ENCODE measurements around the gene TRIM10.
"Not testable (repeated sequence)": the region's sequence is repeated elsewhere in the genome, so short reads cannot be mapped to it uniquely, and the experiment has no call there.

The TRIM10 gene

DNA sequence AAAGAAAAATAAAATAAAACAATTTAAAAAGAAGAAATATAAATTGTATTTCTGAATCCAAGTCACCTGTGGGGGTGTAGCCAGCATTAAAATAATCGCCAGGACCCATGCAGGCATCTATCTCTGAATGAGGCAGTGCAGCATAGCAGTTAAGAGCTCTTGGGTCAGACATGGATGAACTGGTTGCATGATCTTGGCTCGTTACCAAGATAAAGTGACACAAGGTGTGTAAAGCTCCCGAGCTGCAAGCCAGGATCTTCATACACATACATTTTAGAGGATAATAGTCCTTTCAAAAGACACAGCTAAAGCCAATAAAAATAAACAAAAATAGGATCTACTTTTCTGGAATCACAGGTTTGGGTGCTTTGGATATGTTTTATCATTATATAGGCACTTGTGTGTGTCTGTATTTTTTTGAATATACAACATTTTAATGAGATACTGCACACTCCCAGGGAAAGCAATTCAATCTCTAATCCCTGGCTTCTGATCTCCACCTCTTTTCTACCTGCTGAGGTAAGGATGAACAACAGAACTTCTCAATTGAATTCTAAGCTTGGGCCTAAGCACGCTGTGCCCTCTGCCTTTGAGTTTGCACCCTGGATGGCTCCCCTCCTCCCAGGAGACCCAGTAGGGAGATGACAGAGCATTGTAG, 8.9 kb downstream of the TRIM10 start:
- Histone ChIP-seq H3K4me3 (ENCODE audit: extremely low read depth, insufficient read depth, low read length, poor library complexity, severe bottlenecking) (no peak overlapping the region), H3K9me3 (ENCODE audit: control insufficient read depth, low read length) (no peaks in the 10 kb centered on the region), H3K4me1 (ENCODE audit: control insufficient read depth, insufficient read depth, low read length, poor library complexity, severe bottlenecking) (peaks cover 6% of the 10 kb centered on the region), H3K27ac (ENCODE audit: low read depth, low read length, severe bottlenecking) (no peak overlapping the region), H3K36me3 (ENCODE audit: control insufficient read depth, insufficient read depth, low read length) (no peaks in the 10 kb centered on the region)
- WGBS, 2 experiments (ENCODE audit: insufficient coverage in 2 of 2): 86 to 100% methylated on average over 1 to 2 of the region's 4 CpGs

GRCh38 chr6:30151580-30151979, 9.4 kb downstream of the TRIM10 start:
- Histone ChIP-seq H3K4me3 (ENCODE audit: extremely low read depth, insufficient read depth, low read length, poor library complexity, severe bottlenecking) (no peak overlapping the region), H3K36me3 (ENCODE audit: control insufficient read depth, insufficient read depth, low read length) (no peaks in the 10 kb centered on the region), H3K4me1 (ENCODE audit: control insufficient read depth, insufficient read depth, low read length, poor library complexity, severe bottlenecking) (peaks cover 6% of the 10 kb centered on the region), H3K9me3 (ENCODE audit: control insufficient read depth, low read length) (no peaks in the 10 kb centered on the region), H3K27ac (ENCODE audit: low read depth, low read length, severe bottlenecking) (no peak overlapping the region)
- WGBS, 2 experiments (ENCODE audit: insufficient coverage in 2 of 2): 81 to 84% methylated on average over 2 of the region's 3 CpGs

- peaks cover 6% of the 10 kb centered on the region for H3K4me1 ChIP-seq (ENCODE audit: control insufficient read depth, insufficient read depth, low read length, poor library complexity, severe bottlenecking)
- no peaks in the 10 kb centered on the region for H3K36me3 ChIP-seq (ENCODE audit: control insufficient read depth, insufficient read depth, low read length)
- no peaks in the 10 kb centered on the region for H3K9me3 ChIP-seq (ENCODE audit: control insufficient read depth, low read length)
- WGBS, 2 experiments (ENCODE audit: insufficient coverage in 2 of 2): 86 to 91% methylated on average over 9 to 10 of the region's 10 CpGs
- H3K27ac ChIP-seq (ENCODE audit: low read depth, low read length, severe bottlenecking): no peak overlapping the region
- H3K4me3 ChIP-seq (ENCODE audit: extremely low read depth, insufficient read depth, low read length, poor library complexity, severe bottlenecking): no peak overlapping the region
Observed at GRCh38 chr6:30150671-30151395, 10.2 kb downstream of the TRIM10 start.

DNA sequence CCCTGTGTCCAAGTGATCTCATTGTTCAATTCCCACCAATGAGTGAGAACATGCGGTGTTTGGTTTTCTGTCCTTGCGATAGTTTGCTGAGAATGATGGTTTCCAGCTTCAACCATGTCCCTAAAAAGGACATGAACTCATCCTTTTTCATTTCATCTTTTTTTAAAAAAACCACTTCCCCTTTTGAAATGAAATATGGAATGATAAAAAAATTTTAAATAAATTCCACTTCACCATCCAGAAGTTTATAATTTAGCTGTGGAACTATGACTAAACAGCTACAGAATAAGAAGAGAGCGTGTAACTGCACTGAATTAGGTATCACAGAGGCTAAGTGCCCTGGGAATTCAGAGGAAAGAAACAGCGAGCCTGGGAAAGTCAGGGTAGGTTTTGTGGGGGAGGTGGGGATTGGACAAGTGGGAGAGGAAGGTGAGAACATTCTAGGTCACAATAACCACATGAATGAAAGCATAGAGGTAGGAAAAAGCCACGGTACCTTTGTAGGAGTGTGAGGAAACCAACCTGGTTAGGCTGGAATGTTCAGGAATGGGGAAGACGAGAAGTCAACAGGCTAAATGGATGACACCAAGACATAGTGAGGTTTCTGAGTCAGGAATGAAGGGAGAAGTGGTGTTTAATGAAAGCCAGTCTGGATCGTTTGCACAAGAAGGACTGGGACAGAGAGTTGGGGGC, 11.0 kb downstream of the TRIM10 start:
- WGBS, 2 experiments (ENCODE audit: insufficient coverage in 2 of 2): 86 to 90% methylated on average over 4 to 6 of the region's 7 CpGs
- Histone ChIP-seq H3K9me3 (ENCODE audit: control insufficient read depth, low read length) (no peaks in the 10 kb centered on the region), H3K4me1 (ENCODE audit: control insufficient read depth, insufficient read depth, low read length, poor library complexity, severe bottlenecking) (peaks cover 3% of the 10 kb centered on the region), H3K27ac (ENCODE audit: low read depth, low read length, severe bottlenecking) (no peak overlapping the region), H3K4me3 (ENCODE audit: extremely low read depth, insufficient read depth, low read length, poor library complexity, severe bottlenecking) (no peak overlapping the region), H3K36me3 (ENCODE audit: control insufficient read depth, insufficient read depth, low read length) (no peaks in the 10 kb centered on the region)

- H3K9me3 ChIP-seq (ENCODE audit: control insufficient read depth, low read length): no peaks in the 10 kb centered on the region
- WGBS, 2 experiments (ENCODE audit: insufficient coverage in 2 of 2): 40 to 83% methylated on average over 1 of the region's 3 CpGs
- H3K27ac ChIP-seq (ENCODE audit: low read depth, low read length, severe bottlenecking): no peak overlapping the region
- no peaks in the 10 kb centered on the region for H3K36me3 ChIP-seq (ENCODE audit: control insufficient read depth, insufficient read depth, low read length)
- H3K4me1 ChIP-seq (ENCODE audit: control insufficient read depth, insufficient read depth, low read length, poor library complexity, severe bottlenecking): no peaks in the 10 kb centered on the region
- H3K4me3 ChIP-seq (ENCODE audit: extremely low read depth, insufficient read depth, low read length, poor library complexity, severe bottlenecking): no peak overlapping the region
Observed at GRCh38 chr6:30149234-30149633, 11.8 kb downstream of the TRIM10 start.

GRCh38 chr6:30147096-30147495, 13.9 kb downstream of the TRIM10 start:
- no peaks in the 10 kb centered on the region for H3K36me3 ChIP-seq (ENCODE audit: control insufficient read depth, insufficient read depth, low read length)
- no peak overlapping the region for H3K27ac ChIP-seq (ENCODE audit: low read depth, low read length, severe bottlenecking)
- no peaks in the 10 kb centered on the region for H3K4me1 ChIP-seq (ENCODE audit: control insufficient read depth, insufficient read depth, low read length, poor library complexity, severe bottlenecking)
- no peaks in the 10 kb centered on the region for H3K9me3 ChIP-seq (ENCODE audit: control insufficient read depth, low read length)
- H3K4me3 ChIP-seq (ENCODE audit: extremely low read depth, insufficient read depth, low read length, poor library complexity, severe bottlenecking): no peak overlapping the region
- 90 to 92% methylated on average over 2 of the region's 3 CpGs for WGBS, 2 experiments (ENCODE audit: insufficient coverage in 2 of 2)

GRCh38 chr6:30145818-30146217, 15.2 kb downstream of the TRIM10 start:
- H3K27ac ChIP-seq (ENCODE audit: low read depth, low read length, severe bottlenecking): no peak overlapping the region
- H3K36me3 ChIP-seq (ENCODE audit: control insufficient read depth, insufficient read depth, low read length): no peaks in the 10 kb centered on the region
- H3K4me1 ChIP-seq (ENCODE audit: control insufficient read depth, insufficient read depth, low read length, poor library complexity, severe bottlenecking): no peaks in the 10 kb centered on the region
- no peak overlapping the region for H3K4me3 ChIP-seq (ENCODE audit: extremely low read depth, insufficient read depth, low read length, poor library complexity, severe bottlenecking)
- no peaks in the 10 kb centered on the region for H3K9me3 ChIP-seq (ENCODE audit: control insufficient read depth, low read length)
- 48 to 59% methylated on average over 6 to 7 of the region's 7 CpGs for WGBS, 2 experiments (ENCODE audit: insufficient coverage in 2 of 2)

DNA sequence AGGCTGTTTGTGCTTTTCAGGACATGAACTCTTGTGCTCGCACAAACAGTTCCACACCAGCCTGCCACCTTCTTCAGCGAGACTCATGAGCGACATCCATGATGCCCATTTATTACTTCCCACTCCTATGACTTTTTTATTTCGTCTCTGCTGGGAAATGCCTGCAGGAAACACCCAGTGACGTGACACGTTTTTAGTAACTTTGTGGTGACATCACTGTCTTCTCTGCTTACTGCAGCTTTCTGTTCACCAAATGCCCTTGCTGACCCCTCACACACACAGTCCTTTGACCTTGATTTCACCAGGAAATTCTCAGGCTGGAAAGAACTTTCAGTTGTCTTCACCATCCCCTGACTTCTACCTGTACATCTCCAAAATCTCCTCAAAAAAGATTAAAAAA, 16.2 kb downstream of the TRIM10 start:
- no peaks in the 10 kb centered on the region for H3K36me3 ChIP-seq (ENCODE audit: control insufficient read depth, insufficient read depth, low read length)
- H3K4me3 ChIP-seq (ENCODE audit: extremely low read depth, insufficient read depth, low read length, poor library complexity, severe bottlenecking): no peak overlapping the region
- H3K9me3 ChIP-seq (ENCODE audit: control insufficient read depth, low read length): no peaks in the 10 kb centered on the region
- H3K27ac ChIP-seq (ENCODE audit: low read depth, low read length, severe bottlenecking): no peak overlapping the region
- whole genome bisulfite sequencing, 2 experiments (ENCODE audit: insufficient coverage in 2 of 2): 82 to 91% methylated on average over 4 to 6 of the region's 6 CpGs
- H3K4me1 ChIP-seq (ENCODE audit: control insufficient read depth, insufficient read depth, low read length, poor library complexity, severe bottlenecking): no peaks in the 10 kb centered on the region

GRCh38 chr6:30143780-30144179, 17.2 kb downstream of the TRIM10 start:
- Histone ChIP-seq H3K4me1 (ENCODE audit: control insufficient read depth, insufficient read depth, low read length, poor library complexity, severe bottlenecking) (no peaks in the 10 kb centered on the region), H3K36me3 (ENCODE audit: control insufficient read depth, insufficient read depth, low read length) (no peaks in the 10 kb centered on the region), H3K9me3 (ENCODE audit: control insufficient read depth, low read length) (no peaks in the 10 kb centered on the region), H3K4me3 (ENCODE audit: extremely low read depth, insufficient read depth, low read length, poor library complexity, severe bottlenecking) (no peak overlapping the region), H3K27ac (ENCODE audit: low read depth, low read length, severe bottlenecking) (no peak overlapping the region)
- 64 to 86% methylated on average over 2 of the region's 2 CpGs for WGBS, 2 experiments (ENCODE audit: insufficient coverage in 2 of 2)

GRCh38 chr6:30142665-30143064, 18.3 kb downstream of the TRIM10 start:
- Histone ChIP-seq H3K27ac (ENCODE audit: low read depth, low read length, severe bottlenecking) (no peak overlapping the region), H3K4me1 (ENCODE audit: control insufficient read depth, insufficient read depth, low read length, poor library complexity, severe bottlenecking) (no peaks in the 10 kb centered on the region), H3K36me3 (ENCODE audit: control insufficient read depth, insufficient read depth, low read length) (no peaks in the 10 kb centered on the region), H3K9me3 (ENCODE audit: control insufficient read depth, low read length) (no peaks in the 10 kb centered on the region), H3K4me3 (ENCODE audit: extremely low read depth, insufficient read depth, low read length, poor library complexity, severe bottlenecking) (no peak overlapping the region)
- WGBS, 2 experiments (ENCODE audit: insufficient coverage in 2 of 2): no CpG with 5 or more reads among the region's 3 CpGs

DNA sequence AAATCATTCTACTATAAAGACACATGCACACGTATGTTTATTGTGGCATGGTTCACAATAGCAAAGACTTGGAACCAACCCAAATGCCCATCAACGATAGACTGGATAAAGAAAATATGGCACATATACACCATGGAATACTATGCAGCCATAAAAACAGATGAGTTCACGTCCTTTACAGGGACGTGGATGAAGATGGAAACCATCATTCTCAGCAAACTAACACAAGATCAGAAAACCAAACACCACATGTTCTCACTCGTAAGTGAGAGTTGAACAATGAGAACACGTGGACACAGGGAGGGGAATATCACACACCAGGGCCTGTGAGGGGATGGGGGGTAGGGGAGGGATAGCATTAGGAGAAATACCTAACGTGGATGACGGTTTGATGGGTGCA, 20.8 kb downstream of the TRIM10 start:
- not testable (repeated sequence) for H3K27ac ChIP-seq (ENCODE audit: low read depth, low read length, severe bottlenecking); H3K4me3 ChIP-seq (ENCODE audit: extremely low read depth, insufficient read depth, low read length, poor library complexity, severe bottlenecking); H3K4me1 ChIP-seq (ENCODE audit: control insufficient read depth, insufficient read depth, low read length, poor library complexity, severe bottlenecking); H3K36me3 ChIP-seq (ENCODE audit: control insufficient read depth, insufficient read depth, low read length); H3K9me3 ChIP-seq (ENCODE audit: control insufficient read depth, low read length)
- 53 to 54% methylated on average over 2 to 4 of the region's 8 CpGs for WGBS, 2 experiments (ENCODE audit: insufficient coverage in 2 of 2)
